ENCODE data around the gene BNIP5.
"Not testable (repeated sequence)": the region's sequence is repeated elsewhere in the genome, so short reads cannot be mapped to it uniquely, and the experiment has no call there.

BNIP5 gene

GRCh38 chr6:36367743-36368142 lies 31.1 kb upstream of the BNIP5 start:
- no peak for DNase-seq (ENCODE audit: low read depth)

GRCh38 chr6:36364669-36365479 lies 28.2 kb upstream of the BNIP5 start:
- no peak for DNase-seq (ENCODE audit: low read depth)

- DNase-seq (ENCODE audit: low read depth) = not testable (repeated sequence)
These were observed 27.5 kb upstream of the BNIP5 start for GRCh38 chr6:36364061-36364635.

GRCh38 chr6:36363371-36363752 lies 26.7 kb upstream of the BNIP5 start:
- not testable (repeated sequence) for DNase-seq (ENCODE audit: low read depth)

GRCh38 chr6:36362551-36363370 lies 26.1 kb upstream of the BNIP5 start:
- DNase-seq (ENCODE audit: low read depth) = no peak

GRCh38 chr6:36361071-36361470 lies 24.4 kb upstream of the BNIP5 start:
- no peak for DNase-seq (ENCODE audit: low read depth)

- peak; percentile 57 for DNase-seq (ENCODE audit: low read depth)
These were observed 23.8 kb upstream of the BNIP5 start for GRCh38 chr6:36360241-36361054.

- DNase-seq (ENCODE audit: low read depth) = no peak
These were observed 21.7 kb upstream of the BNIP5 start for GRCh38 chr6:36358226-36358915.

GRCh38 chr6:36357872-36358225 lies 21.2 kb upstream of the BNIP5 start:
- no peak for DNase-seq (ENCODE audit: low read depth)

GRCh38 chr6:36355819-36356218 lies 19.1 kb upstream of the BNIP5 start:
- DNase-seq (ENCODE audit: low read depth) = no peak

- DNase-seq (ENCODE audit: low read depth) = no peak
These were observed 16.8 kb upstream of the BNIP5 start for GRCh38 chr6:36353411-36353915.

- DNase-seq (ENCODE audit: low read depth) = no peak
These were observed 15.9 kb upstream of the BNIP5 start for GRCh38 chr6:36352477-36353157.

- no peak for DNase-seq (ENCODE audit: low read depth)
These were observed 14.2 kb upstream of the BNIP5 start for GRCh38 chr6:36350681-36351571.

GRCh38 chr6:36350082-36350481 lies 13.4 kb upstream of the BNIP5 start:
- DNase-seq (ENCODE audit: low read depth) = no peak

GRCh38 chr6:36349240-36349639 lies 12.6 kb upstream of the BNIP5 start:
- DNase-seq (ENCODE audit: low read depth) = no peak

- DNase-seq (ENCODE audit: low read depth) = no peak
These were observed 10.9 kb upstream of the BNIP5 start for GRCh38 chr6:36347621-36348020.

GRCh38 chr6:36346486-36347273 lies 10.0 kb upstream of the BNIP5 start:
- DNase-seq (ENCODE audit: low read depth) = no peak

- DNase-seq (ENCODE audit: low read depth) = no peak
These were observed 9.2 kb upstream of the BNIP5 start for GRCh38 chr6:36345681-36346466.

All from fibroblast of gingiva (primary cell).